ENCODE data around the gene SOS1.

GRCh38 chr2:39159283-39159682, 38.4 kb upstream of the SOS1 start:
- TF ChIP-seq CTCF (IDR thresholded peaks at IDR 0.05; ENCODE audit: insufficient read depth, low read depth, low read length) (no peak), EZH2 (IDR thresholded peaks at IDR 0.05; ENCODE audit: insufficient read depth, low read length) (no peak)
